NB4 (cell line): Measurements from ENCODE around the gene BST1.

ENCODE experiments used
- POLR2A ChIP-seq: IDR thresholded peaks from 2 replicates; pipeline ENCODE4 v1.6.1; 2011; ENCODE audit warnings: mild to moderate bottlenecking; ENCODE audit not compliant: insufficient read length; ENCODE audit errors: extremely low read depth
- TF ChIP-seq, protein P1 (sequence below): IDR thresholded peaks from one replicate; pipeline ENCODE4 v1.5.1; 2012; ENCODE audit warnings: low read depth, low read length
- TF ChIP-seq, protein P2 (sequence below): IDR thresholded peaks from 2 replicates; pipeline ENCODE4 v1.6.1; 2011; ENCODE audit warnings: low read depth, low read length

DNA sequence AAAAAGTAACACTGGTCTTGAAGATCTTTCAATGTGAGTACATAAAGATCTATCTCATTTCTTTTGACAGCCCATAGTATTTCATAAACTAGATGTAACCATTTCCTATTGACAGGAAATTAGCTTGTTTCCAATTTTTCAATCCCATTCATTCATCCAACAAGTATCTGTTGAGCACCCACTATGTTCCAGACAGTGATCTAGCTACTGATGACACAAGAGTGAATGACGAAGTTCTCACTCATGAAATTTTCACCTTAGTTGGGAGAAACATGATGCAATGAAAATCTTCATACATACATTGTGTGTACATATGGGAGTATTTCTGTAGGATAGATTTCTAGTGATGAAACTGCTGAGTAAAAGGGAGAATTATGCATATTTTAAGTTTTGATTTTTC, 76.9 kb downstream of the BST1 start:
- TF ChIP-seq, protein P1, sequence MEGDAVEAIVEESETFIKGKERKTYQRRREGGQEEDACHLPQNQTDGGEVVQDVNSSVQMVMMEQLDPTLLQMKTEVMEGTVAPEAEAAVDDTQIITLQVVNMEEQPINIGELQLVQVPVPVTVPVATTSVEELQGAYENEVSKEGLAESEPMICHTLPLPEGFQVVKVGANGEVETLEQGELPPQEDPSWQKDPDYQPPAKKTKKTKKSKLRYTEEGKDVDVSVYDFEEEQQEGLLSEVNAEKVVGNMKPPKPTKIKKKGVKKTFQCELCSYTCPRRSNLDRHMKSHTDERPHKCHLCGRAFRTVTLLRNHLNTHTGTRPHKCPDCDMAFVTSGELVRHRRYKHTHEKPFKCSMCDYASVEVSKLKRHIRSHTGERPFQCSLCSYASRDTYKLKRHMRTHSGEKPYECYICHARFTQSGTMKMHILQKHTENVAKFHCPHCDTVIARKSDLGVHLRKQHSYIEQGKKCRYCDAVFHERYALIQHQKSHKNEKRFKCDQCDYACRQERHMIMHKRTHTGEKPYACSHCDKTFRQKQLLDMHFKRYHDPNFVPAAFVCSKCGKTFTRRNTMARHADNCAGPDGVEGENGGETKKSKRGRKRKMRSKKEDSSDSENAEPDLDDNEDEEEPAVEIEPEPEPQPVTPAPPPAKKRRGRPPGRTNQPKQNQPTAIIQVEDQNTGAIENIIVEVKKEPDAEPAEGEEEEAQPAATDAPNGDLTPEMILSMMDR = no peak
- TF ChIP-seq, protein P2, sequence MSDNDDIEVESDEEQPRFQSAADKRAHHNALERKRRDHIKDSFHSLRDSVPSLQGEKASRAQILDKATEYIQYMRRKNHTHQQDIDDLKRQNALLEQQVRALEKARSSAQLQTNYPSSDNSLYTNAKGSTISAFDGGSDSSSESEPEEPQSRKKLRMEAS = no peak
- TF ChIP-seq POLR2A = no peak
